ENCODE data around the gene CUTA.

The CUTA gene

GRCh38 chr6:33417903-33418689, at the start of gene CUTA:
CUTA (minus strand) TSS chr6:33418107; CDS start chr6:33418000, 107 bp downstream.
- DNase-seq: peak; percentile 100

GRCh38 chr6:33467091-33467490, 49.2 kb upstream of the CUTA start:
- DNase-seq: no peak

- no peak for DNase-seq
Observed at GRCh38 chr6:33466075-33466735, 48.3 kb upstream of the CUTA start.

- no peak for DNase-seq
Observed at GRCh38 chr6:33459226-33459625, 41.3 kb upstream of the CUTA start.

GRCh38 chr6:33458676-33459075, 40.8 kb upstream of the CUTA start:
- no peak for DNase-seq

- DNase-seq: peak; percentile 16
Observed at GRCh38 chr6:33456156-33456555, 38.2 kb upstream of the CUTA start.

GRCh38 chr6:33455051-33455450, 37.1 kb upstream of the CUTA start:
- peak; percentile 15 for DNase-seq

GRCh38 chr6:33454009-33454946, 36.4 kb upstream of the CUTA start, which contains the start of gene ZBTB9:
ZBTB9 (plus strand) TSS chr6:33454576; CDS start chr6:33455101, 525 bp downstream.
- DNase-seq: peak; percentile 98

GRCh38 chr6:33453393-33454008, 35.6 kb upstream of the CUTA start:
- DNase-seq: peak; percentile 13

- peak; percentile 20 for DNase-seq
Observed at GRCh38 chr6:33452496-33452895, 34.6 kb upstream of the CUTA start.

- peak; percentile 13 for DNase-seq
Observed at GRCh38 chr6:33451606-33452005, 33.7 kb upstream of the CUTA start.

- DNase-seq: no peak
Observed at GRCh38 chr6:33450434-33450833, 32.5 kb upstream of the CUTA start.

GRCh38 chr6:33446356-33446755, 28.4 kb upstream of the CUTA start:
- no peak for DNase-seq

GRCh38 chr6:33445119-33445603, 27.3 kb upstream of the CUTA start:
- DNase-seq: no peak

- peak; percentile 16 for DNase-seq
Observed at GRCh38 chr6:33443619-33444504, 26.0 kb upstream of the CUTA start.

GRCh38 chr6:33443025-33443424, 25.1 kb upstream of the CUTA start:
- peak; percentile 16 for DNase-seq

GRCh38 chr6:33442283-33442682, 24.4 kb upstream of the CUTA start:
- DNase-seq: no peak

GRCh38 chr6:33441457-33441856, 23.6 kb upstream of the CUTA start:
- DNase-seq: no peak

GRCh38 chr6:33440649-33441309, 22.9 kb upstream of the CUTA start:
- DNase-seq: no peak

GRCh38 chr6:33439956-33440648, 22.2 kb upstream of the CUTA start:
- DNase-seq: no peak
